Measurements from ENCODE around the gene SHLD1. TPM values are rescaled to one million over a fixed set of nuclear protein-coding genes. Genes with fewer than 3 reads are reported as not detected.

Gene SHLD1
- total RNA-seq, 1 experiment from 2014 or later: 6.7 TPM

GRCh38 chr20:5840411-5841002 lies 90.3 kb downstream of the SHLD1 start:
- WGBS (ENCODE audit: extremely low coverage, insufficient read length, low lambda C conversion rate): no CpG with 5 or more reads among the region's 5 CpGs
- no peak overlapping the region for H2BK15ac ChIP-seq (ENCODE audit: low read depth, low read length)

More at GRCh38 chr20:5840411-5841002, 90.3 kb downstream of the SHLD1 start:
- Histone ChIP-seq H4K20me1 (ENCODE audit: control insufficient read depth, insufficient read depth, insufficient read length) (no peaks in the 10 kb centered on the region), H2AK5ac (ENCODE audit: insufficient read length, low read length) (no peak overlapping the region), H3K14ac (ENCODE audit: insufficient read depth, low read length) (no peak overlapping the region), H3K27me3 (ENCODE audit: insufficient read depth, low read length) (no peaks in the 10 kb centered on the region), H3K18ac (ENCODE audit: insufficient read length, low read depth, low read length) (no peak overlapping the region), H3K23me2 (ENCODE audit: insufficient read length, low read depth, low read length, poor library complexity, severe bottlenecking) (no peaks in the 10 kb centered on the region), H2BK20ac (ENCODE audit: low read depth, low read length, poor library complexity, severe bottlenecking) (no peak overlapping the region), H4K91ac (ENCODE audit: insufficient read length, low read depth, low read length) (no peak overlapping the region), H3K9ac (ENCODE audit: extremely low read depth, insufficient read length, low read length) (no peak overlapping the region), H3K79me2 (ENCODE audit: insufficient read depth, low read length) (no peaks in the 10 kb centered on the region), H3K27ac (ENCODE audit: insufficient read length, low read depth, low read length) (no peak overlapping the region), H3K9me3 (ENCODE audit: control insufficient read depth, low read depth, low read length) (no peaks in the 10 kb centered on the region), H3K4ac (ENCODE audit: low read depth, low read length) (no peak overlapping the region), H2BK12ac (ENCODE audit: insufficient read length, low read depth, low read length) (no peak overlapping the region), H2AFZ (ENCODE audit: low read length) (no peak overlapping the region), H2BK120ac (ENCODE audit: low read depth, low read length, poor library complexity, severe bottlenecking) (no peak overlapping the region), H3K79me1 (ENCODE audit: insufficient read depth, low read depth, low read length, poor library complexity, severe bottlenecking) (no peaks in the 10 kb centered on the region), H3K23ac (ENCODE audit: insufficient read length, low read depth, low read length) (no peak overlapping the region), H3K4me1 (ENCODE audit: insufficient read depth, low read length) (no peaks in the 10 kb centered on the region), H3K56ac (ENCODE audit: insufficient read length, low read depth, low read length) (no peak overlapping the region), H3K4me2 (ENCODE audit: insufficient read depth, insufficient read length, low read length) (no peak overlapping the region), H4K8ac (replicated peaks; ENCODE audit: insufficient read length, low read depth, low read length) (no peak overlapping the region), H2BK5ac (ENCODE audit: insufficient read length, low read length) (no peak overlapping the region), H4K5ac (ENCODE audit: insufficient read length, low read depth, low read length) (no peak overlapping the region), H3T11ph (ENCODE audit: low read length) (no peak overlapping the region)
- Mint-ChIP-seq H3K27me3 (ENCODE audit: low read depth) (no peaks in the 10 kb centered on the region), H3K27ac (no peak overlapping the region), H3K4me1 (peaks cover 0 to 7% of the 10 kb centered on the region in 2 experiments; a peak in 3 of 4 replicates), H3K9me3 (no peaks in the 10 kb centered on the region), H3K36me3 (ENCODE audit: insufficient read depth in 1 of 3, low read depth in 3 of 3) (no peaks in the 10 kb centered on the region), H3K4me3 (no peak overlapping the region)
- no peak for TF ChIP-seq CTCF (conservative IDR thresholded peaks at IDR 0.05)
- DNase-seq: no peak

Measured in H9 (cell line).